NB4 (cell line): ENCODE data around the gene ZC3H7A.
"Not testable (repeated sequence)": the region's sequence is repeated elsewhere in the genome, so short reads cannot be mapped to it uniquely, and the experiment has no call there.

ENCODE experiments used
- CTCF ChIP-seq: IDR thresholded peaks from one replicate; pipeline ENCODE4 v1.5.1; 2012; ENCODE audit warnings: low read depth, low read length
- MAX ChIP-seq: IDR thresholded peaks from 2 replicates; pipeline ENCODE4 v1.6.1; 2011; ENCODE audit warnings: low read depth, low read length

GRCh38 chr16:11823645-11824044 is 26.6 kb upstream of the ZC3H7A start:
- TF ChIP-seq CTCF, MAX: not testable (repeated sequence)
